Measurements from ENCODE around the gene EMP1.

Gene EMP1

DNA sequence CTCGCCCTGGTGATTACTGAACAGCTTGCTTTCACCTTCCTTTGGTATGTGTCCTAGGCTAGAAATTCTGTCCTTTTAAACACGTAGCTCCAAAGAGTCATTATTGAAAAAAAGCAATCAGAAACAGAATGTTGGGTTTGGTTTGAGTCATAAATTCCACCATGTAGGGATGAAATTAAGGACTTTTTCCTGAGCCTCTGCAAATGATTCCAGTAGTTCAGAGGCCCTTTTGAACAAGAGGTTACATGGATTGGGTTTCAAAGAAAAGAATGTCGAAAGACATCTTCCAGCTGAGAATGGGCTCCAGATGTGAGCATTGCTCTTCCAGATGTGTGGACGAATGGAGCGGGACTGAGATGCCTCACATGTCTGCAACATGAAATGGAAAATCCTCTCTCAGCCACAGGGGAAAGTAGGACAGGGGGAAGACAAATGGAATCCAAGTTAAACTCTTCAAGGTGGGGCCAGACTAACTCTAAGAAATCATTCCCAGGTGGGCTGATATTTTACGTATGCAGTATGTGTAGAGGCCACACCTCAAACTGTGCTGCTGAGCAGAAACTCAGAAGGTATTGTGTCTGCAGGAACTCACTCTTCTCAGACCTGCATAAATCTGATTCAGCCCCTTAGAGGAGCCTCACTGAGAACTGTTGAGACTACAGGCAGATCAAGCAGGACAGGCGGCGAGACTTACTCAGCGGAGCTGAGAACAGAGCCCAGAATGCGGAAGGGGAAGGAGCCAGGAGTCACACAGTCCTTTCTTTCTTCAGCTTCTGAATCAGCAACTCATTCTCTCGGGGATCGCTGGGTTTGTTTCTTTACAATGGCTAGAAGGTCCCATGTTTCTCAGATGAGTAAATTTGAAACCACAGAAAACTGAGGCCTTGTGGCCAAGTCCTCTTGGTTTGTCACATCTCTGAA is 23.3 kb upstream of the EMP1 start:
- DNase-seq, result peak; percentile 85 to 91 (median 89)

DNA sequence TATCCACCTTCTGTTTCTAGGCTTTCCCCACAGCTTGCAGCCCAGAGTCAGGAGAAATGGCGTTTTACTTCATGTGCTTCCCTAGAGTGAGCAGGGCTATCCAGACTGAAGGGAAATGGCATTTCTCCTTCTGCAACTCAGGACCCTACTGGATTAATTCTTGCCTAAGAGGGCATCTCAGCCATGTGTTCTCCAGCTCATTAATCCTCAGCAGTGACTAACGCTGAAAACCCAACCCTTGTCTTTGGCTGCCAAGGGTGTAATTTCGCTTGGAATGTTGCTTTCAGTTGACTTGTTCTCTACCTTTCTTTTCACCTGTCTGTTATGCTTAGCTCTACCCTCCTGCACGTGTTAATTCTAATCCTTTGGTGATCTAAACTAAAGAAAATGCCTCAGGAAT is 21.0 kb upstream of the EMP1 start:
- DNase-seq, result no peak

DNA sequence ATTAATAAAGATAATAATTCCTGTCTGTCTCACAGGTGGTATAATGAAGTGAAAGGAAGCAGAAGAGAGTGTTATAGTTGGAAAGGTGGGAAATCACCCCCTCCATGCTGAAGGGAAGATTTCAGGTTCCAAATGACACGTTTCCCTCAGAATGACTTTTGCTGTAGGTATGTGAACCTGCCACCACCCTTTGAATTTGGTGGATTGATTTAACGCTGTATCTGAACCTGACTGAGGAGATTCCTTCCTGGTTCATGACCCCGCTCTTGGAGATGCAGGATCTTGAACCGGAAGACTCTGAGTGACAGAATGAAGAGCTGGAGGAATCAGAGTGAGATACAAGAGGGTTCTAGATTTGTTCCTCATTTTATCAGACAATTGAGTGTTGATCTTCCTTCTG is 20.3 kb upstream of the EMP1 start:
- no peak for DNase-seq

DNA sequence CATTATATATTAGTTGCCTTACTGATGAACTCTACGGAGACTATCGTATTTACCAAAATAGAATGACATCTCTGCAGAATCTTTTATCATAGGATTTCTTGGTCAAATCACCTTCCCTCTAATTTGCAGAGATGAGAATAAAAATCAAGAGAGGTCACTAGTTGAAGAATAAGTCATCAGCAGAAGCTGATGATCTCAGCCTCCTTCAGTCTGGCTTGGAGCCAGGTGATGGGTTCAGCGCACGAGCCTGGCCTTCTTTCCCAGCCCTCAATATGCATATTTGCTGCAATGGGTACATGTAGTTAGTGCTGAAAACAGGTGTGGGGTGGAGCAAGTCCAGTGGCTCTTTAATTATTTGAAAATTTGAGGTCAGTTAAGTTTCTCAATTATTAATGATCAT is 19.2 kb upstream of the EMP1 start:
- no peak for DNase-seq

DNA sequence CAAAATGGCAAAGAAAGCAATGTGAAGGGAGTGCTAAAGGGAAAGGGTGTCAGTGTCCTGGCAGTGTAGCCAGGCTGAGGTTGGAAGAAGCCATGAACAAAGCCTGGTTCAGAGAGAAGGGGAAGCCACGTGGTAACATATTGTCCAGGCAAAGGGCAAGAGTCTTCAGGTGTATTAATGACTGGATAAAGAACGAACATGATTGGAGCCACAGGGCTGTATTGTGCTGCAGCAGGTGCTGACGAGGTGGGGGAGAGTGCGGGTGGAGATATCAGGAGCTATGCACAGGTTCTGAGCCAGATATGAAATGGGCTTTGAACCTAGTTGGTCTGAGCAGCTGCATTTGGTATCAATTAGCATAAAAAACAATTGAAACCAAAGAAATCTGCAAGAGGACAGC is 18.6 kb upstream of the EMP1 start:
- DNase-seq, result no peak

DNA sequence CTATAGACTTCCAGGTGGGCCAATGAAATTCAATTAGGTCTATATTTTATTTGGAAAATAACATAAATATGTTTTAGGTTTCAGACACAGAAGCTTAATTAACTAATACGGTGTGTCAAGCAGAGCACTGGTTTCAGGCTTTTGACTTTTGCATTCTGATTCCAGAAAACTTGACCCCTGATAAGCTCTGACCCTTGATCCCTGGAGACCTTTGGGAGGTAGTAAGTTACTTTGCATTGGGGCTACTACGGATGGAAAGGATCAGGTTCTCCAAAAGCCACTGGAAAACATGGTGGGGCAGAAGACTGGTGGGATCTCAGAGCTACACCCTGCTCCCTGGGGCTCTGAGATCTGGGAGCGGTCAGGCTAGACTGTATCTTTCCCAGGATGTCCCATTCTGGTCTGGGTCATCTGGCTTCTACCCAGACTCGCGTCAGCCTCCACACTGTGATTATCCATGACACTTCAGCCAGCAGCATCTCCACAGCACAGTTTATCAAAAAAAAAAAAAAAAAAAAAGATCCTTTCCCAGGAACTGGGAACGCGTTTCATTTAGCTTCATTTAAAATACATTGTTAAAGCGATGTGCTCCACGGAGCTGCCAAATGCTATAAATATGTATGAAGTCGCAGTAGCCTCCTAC is 17.8 kb upstream of the EMP1 start:
- no peak for DNase-seq

DNA sequence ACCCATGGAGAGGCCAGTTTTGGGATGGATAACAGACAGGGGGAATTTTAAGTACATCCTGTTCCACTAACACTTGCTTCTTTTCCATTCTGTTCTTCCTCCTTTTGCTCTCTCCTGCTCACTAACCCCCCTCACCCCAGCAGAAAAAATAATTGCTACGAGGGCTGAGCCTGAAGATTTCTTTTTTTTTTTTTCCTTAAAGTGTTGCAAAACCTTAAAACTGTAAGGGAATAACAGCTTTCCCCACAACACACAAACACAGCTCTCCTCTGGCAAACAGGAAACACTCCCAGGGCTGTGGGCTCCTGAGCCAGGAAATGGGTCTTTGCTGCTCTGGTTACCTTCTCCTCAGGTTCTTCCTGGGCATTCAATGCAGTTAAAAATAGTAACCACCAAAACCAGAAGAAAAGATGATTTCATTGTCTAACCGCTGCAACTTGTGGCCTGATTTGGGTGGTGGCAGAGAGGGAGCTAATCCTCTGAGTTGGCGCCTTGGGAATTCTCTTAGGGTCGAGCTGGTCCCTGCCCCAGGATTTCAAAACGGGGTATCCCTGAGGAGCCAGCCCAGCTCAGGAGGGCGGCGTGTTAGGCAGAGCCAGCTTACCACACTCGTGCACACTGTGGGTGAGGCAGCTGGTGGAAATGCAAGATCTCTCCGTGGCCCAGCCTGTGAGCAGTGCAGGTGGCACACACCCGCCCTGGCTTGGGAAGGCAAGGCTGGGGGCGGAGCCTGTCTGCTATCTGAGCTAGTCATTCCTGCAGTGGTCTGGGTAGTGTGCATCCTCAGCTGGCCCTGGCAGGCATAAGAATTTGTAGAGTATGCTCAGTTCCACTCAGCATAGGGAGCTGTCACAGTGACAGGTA is 17.1 kb upstream of the EMP1 start:
- DNase-seq, result peak in 2 of 4 experiments; percentile 48 to 65

DNA sequence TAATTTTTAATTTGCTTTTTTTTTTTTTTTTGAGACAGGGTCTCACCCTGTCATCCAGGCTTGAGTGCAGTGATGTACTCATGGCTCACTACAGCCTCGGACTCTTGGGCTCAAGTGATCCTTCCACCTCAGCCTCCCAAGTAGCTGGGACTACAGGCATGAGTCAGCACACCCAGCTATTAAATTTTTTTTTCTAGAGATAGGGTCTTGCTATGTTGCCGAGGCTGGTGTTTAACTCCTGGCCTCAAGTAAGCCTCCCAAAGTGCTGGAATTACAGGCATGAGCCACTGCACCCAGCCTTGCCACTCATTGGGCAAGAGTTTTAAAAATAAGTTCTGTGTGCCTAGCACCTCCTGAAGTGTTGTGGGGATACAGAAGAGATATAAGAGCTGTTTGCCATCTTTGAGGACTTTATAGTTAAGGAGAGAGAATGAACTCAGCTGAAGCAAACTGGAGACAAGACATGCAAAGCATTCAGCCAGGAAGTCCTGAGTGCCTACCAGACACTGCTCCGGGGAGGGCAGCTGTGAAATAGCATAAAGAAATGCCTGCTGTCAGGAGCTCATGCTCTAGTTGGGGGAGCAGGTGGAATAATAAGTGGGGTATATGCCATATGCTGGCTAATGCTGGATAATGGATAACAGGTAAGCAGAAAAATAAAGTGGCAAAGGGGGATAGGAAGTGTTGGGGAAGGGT is 15.0 kb upstream of the EMP1 start:
- DNase-seq, result no peak

DNA sequence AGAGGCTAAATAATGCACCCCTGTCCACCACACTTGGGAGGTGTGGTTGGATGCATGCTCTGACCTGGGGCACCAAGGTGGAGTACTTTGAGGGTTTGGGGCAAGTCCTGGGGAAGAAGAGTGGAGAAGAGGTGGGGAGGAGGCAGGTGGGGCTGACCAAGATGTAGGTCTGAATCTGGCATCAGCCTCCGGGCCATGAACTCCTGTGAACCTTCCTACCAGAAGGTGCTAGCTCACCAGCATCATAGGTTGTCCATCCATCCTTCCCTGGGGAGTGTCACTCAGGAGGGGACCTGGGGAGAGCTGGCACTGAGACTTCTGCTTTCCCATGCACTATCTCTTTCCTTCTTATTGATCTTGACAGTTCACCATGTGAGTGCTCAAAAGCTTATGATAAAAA is 13.6 kb upstream of the EMP1 start:
- no peak for DNase-seq

DNA sequence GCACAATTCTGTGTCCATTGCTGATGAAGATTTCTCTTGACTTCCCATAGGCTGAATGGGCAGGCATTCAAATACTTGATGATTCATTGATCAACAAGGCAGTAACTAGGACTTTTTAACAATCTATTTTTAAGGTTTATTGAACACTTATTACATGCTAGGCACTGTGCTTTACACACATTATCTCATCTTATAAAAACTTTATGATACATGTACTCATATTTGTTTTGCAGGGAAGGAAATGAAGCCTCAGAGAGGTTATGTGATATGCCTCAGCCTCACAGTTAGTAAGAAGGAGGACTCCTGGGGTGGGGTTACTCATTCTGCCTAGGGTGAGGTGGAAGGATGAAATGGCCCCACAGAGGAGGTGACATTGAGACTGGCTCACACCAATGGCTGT is 12.9 kb upstream of the EMP1 start:
- no peak for DNase-seq

DNA sequence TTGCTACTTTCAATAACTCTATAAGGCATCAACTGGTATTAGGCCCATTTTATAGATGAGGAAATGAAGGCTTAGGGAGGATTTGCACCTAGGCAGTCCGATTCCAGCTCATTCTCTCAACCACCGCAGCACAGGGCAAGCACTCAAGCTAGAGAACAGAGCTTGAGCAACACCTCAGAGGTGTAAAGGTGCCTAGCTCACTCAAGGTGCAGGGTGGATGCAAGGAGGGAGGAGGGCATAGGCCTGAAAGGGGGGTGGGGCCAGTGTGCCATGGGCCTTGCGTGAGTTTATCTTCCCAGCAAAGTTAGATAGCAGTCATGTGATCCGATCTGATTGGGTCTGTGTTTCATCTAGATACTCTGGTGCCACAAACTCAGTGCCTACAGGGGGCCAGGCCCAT is 10.2 kb upstream of the EMP1 start:
- DNase-seq, result no peak

DNA sequence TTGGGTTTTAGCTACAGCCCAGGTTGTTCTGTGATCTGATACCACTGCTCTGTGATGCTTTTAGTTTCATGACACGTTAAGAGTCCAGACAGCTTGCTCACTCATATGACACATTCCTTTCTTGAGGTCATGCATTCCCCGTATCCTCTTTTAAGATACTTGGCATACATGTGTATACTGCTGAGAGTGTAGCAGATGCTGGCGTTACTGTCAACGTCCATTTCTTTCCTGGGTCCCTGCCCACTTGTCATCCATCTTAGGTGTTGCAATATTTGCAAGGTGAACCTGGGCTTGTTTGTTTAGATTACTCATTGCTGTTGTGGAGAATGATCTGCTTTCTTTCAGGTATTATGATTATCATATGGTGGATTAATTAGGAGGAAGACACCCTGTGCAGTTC is 9.1 kb upstream of the EMP1 start:
- DNase-seq, result no peak

DNA sequence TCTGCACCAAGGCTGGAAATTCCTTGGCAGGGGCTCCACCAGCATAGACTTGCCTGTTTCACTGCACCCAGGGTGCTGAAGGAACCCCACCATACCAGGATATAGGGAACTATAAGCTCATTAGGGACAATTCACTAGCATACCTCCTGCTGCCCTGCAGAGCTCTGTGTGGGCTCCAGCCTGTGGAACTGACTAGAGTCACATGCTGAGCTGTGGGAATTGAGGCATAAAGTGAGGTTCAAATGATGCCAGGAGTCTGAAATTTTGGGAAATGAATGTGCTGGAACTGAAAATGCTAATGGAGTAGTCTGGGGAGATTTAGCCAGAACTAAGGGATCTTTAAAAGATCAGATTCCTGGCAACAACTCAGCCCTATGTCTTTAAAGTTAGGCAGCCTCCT is 7.3 kb upstream of the EMP1 start:
- DNase-seq, result peak in 1 of 4 experiments; percentile 47

DNA sequence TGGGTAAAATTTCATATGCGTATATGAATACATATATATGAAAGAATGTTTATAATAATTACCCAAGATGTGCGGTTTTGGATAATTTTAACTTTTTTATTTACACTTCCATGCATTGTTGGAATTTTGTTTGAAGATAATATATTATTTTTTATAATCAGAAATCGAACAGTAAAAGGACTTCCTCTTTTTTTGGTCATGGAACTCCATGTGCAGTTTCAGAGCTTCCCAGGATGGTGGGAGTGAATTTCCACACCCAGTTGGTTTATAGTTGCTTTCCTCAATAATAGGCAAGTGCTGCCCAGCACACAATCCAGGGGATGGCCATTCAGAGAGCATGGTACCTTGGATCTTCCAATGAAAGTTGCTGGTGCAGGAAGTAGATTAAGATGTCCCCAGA is 6.3 kb upstream of the EMP1 start:
- DNase-seq, result no peak

DNA sequence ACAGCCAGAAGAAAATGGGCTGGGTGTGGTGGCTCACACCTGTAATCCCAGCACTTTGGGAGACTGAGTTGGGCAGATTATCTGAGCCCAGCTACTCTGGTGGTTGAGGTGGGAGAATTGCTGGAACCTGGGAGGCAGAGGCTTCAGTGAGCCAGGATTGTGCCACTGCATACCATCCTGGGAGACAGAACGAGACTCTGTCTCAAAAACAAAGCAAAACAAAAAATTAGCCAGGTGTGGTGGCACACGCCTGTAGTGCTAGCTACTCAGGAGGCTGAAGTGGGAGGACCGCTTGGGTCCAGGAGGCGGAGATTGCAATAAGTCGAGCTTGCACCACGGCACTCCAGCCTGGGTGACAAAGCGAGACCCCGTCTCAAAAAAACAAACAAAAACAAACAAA is 3.8 kb upstream of the EMP1 start:
- no peak for DNase-seq

DNA sequence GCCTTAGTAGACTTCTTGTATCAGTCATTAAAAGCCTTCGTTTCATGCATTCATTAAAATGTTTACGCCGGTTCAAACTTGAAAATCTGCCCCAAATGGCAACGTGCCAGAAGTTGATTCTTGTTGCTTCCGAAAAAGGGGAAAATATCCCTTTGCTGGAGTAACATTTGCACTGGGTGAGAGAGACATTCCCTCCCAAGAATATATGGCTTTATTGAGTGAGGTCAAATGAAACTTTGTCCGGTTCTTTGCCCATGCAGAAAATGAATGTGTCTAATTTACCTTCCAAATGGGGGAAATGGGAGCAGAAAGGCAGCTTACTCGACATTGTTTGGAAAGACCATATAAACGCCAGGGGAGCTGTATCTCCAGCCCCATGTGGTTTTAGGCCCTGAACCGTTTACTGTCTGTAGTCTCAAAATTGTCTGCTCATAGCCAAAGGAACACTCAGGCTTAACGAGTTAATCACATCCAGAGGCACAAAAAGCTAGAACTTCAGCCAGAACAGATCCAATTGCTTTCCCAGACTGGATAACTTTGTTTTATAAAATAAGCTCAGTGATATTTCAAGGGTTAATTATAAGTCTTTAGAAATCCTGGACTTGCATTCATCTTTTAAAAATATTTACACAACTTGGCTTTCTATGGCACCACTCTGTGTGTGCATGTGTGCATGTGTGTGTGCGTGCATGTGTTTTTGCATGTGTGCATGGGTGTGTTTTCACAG is 2.9 kb upstream of the EMP1 start:
- DNase-seq, result no peak

DNA sequence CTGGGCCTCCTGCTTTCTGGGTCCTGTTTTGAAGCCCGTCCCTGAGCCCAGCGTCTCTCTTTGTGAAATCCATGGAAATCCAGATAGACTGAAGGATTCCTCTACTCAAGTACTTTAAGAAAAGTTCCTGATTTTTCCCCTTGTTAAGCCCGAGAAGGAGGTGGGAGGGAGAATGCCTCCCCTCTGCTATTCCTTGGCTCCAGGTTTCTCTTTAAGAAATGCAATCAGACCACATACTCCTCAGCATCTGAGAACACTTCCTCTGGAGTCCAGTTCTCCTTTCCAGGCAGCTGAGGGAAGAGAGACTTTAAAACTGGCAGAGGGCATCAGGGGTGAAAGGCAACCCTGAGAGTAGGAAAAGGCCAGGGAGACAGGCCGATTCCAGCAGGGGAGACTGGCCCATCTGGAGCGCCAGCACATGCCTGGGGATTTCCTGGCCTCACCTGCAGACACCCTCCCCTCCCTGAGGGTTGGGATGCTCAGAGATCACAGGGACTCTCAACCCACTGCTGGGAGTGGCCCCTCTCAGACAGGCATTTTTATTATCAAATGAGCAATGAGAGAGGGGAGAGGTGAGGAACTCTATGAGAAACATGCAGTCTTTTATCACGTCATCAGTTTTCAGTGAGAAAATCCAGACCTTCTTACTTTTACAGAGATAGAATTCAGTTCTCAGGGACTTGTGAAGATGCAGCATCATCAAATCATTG is 2.0 kb upstream of the EMP1 start:
- peak in 3 of 4 experiments; percentile 60 to 74 (median 71) for DNase-seq

DNA sequence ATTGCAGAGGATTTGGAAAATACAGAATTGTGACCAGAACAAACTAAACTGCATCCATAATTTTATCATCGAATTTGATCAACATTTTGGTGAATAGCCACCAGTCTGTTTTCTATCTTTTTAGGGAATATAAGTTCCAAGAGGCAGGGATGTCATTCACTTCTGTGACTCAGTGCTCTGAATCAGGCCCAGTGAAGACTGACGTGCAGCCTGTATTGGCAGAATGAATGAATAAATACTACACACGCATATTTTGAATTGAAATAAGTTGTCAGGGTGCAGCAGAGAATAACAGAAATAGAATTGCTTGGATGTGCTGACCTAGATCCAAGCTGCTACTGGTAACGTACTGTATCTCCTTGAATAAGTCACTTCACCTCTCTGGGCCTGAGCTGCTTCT is 1.3 kb upstream of the EMP1 start:
- no peak for DNase-seq

DNA sequence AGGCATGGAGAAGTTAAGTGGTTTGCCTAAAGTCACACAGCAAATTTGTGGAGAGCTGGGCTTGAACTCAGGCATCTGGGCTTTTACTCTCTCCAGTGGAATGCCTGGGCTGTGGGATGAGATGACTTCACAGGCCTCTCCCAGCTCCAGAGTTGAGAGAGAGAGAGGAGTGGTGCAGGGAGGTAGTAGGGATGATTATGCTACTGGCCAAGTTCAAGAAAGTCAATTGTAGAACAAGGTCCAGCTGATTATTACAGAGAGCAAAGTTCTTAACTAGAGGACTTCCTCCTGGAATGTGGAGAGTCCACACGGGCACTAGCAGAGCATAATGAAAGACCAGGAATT is 769 bp upstream of the EMP1 start:
- no peak for DNase-seq

DNA sequence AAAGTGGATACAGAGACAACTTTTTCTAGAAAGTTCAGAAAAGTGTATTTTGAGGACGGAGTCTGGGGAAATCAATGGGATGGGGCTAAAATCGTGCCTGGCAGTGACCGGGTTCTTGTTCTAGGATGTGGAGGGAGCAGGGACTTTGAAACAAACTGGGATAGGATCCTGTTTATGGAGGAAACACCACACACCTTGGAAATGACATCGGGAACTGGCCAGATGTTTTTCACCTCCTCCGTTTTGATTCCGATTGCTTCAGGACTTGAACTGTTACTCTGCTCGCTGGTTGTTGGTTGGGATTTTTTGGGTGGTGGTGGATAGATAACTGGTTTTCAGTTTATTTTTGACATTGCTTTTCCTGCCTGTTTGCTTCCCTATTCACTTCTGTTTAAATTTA is 506 bp downstream of the EMP1 start:
- DNase-seq, result no peak

DNA sequence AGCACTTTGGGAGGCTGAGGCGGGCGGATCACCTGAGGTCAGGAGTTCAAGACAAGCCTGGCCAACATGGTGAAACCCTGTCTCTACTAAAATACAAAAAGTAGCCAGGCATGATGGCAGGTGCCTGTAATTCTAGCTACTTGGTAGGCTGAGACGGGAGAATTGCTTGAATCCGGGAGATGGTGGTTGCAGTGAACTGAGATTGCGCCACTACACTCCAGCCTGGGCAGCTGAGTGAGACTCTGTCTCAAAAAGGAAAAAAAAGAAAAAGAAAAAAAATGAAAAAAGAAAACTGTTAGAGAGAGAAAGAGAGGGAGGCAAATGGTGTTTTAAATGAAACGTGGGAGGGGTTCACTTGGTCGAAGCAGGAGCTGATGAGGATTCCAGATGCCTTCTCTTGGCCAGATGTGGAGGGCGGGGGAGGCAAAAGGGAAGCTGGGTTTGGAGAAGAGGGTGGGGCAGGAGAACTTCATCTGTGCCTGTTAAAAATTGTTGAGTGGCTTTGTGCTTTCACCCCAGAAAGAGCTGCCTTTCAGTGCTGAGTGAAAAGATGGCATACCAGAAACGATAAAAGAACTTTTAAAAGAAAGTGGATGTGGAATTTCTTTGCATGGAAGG is 1.1 kb downstream of the EMP1 start:
- peak in 3 of 4 experiments; percentile 65 to 79 (median 71) for DNase-seq

All from suppressor macrophage (primary cell).